Loucy (cell line): ENCODE measurements around the gene DNM3.

Experiments
- CTCF ChIP-seq: fragments of 200-600 bp; sonication (generic); conservative IDR thresholded peaks from 2 replicates; pipeline ENCODE4 v1.5.1; 2014; ENCODE audit warnings: mild to moderate bottlenecking, antibody characterized with exemption, low read length
- EZH2phosphoT487 ChIP-seq: fragments of 200-600 bp; IDR thresholded peaks from 2 replicates; pipeline ENCODE4 v1.6.1; 2018; ENCODE audit warnings: antibody characterized with exemption, mild to moderate bottlenecking, moderate library complexity, borderline replicate concordance

GRCh38 chr1:171919891-171920887, 78.9 kb downstream of the DNM3 start:
- TF ChIP-seq CTCF (no peak), EZH2phosphoT487 (no peak)
